HG02642 (cell line): Measurements from ENCODE around the gene LUC7L2.
"Not testable (repeated sequence)": the region's sequence is repeated elsewhere in the genome, so short reads cannot be mapped to it uniquely, and the experiment has no call there.

Experiments used
- ATAC-seq: cut with Tn5 transposase; IDR thresholded peaks from one replicate; pipeline ENCODE4 v1.9.1; 2021; ENCODE audit warnings: mild to moderate bottlenecking; ENCODE audit not compliant: unreplicated experiment, poor library complexity

LUC7L2 gene, protein sequence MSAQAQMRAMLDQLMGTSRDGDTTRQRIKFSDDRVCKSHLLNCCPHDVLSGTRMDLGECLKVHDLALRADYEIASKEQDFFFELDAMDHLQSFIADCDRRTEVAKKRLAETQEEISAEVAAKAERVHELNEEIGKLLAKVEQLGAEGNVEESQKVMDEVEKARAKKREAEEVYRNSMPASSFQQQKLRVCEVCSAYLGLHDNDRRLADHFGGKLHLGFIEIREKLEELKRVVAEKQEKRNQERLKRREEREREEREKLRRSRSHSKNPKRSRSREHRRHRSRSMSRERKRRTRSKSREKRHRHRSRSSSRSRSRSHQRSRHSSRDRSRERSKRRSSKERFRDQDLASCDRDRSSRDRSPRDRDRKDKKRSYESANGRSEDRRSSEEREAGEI

GRCh38 chr7:139359366-139360209 lies at the start of gene LUC7L2:
Gene LUC7L2, plus strand, starts transcription at chr7:139359894. Its CDS starts 368 bp downstream, at chr7:139360262.
- ATAC-seq = peak; percentile 74

GRCh38 chr7:139317939-139318505 lies 41.7 kb upstream of the LUC7L2 start:
- no peak for ATAC-seq

GRCh38 chr7:139321071-139321745 lies 38.5 kb upstream of the LUC7L2 start:
- no peak for ATAC-seq

GRCh38 chr7:139324709-139325108 lies 35.0 kb upstream of the LUC7L2 start:
- ATAC-seq = not testable (repeated sequence)

DNA sequence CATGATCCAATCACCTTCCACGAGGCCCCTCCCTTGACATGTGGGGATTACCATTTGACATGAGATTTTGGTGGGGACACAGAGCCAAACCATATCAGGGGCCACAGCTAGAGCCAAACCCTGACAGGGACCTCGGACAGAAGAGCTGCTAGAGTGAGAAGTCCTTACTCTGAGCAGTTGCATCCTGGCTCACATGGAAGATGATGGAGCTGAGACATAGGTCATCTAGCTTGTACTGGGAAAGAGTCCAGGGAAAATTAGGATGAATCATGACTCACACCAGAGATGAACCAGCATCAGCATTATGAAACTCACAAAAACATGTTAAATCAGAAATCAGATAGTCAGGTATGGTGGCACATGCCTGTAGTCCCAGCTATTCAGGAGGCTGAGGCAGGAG lies 31.3 kb upstream of the LUC7L2 start:
- ATAC-seq = no peak

DNA sequence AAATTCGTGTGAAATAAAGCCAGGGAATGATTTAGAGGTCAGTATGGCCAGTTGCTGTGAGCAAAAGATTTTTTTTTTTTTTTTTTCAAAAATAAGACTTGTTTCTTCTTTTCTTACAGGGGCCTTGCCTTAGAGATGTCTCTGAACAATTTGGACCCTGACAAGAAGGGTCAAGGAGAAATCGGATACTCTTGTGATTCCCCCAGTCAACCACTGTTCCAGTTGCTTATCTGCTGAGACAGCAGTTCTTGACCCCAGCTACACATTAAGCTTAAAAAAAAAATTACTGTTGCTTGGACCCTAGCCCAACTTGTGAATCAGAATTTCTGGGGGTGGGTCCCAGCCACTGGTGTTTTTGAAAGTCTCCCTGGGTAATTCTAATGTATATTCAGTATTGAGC lies 30.6 kb upstream of the LUC7L2 start:
- ATAC-seq = no peak

- ATAC-seq = no peak
Measured at GRCh38 chr7:139330333-139331030, 29.2 kb upstream of the LUC7L2 start.

- no peak for ATAC-seq
Measured at GRCh38 chr7:139332697-139333359, 26.9 kb upstream of the LUC7L2 start.

- ATAC-seq = not testable (repeated sequence)
Measured at GRCh38 chr7:139333443-139333842, 26.3 kb upstream of the LUC7L2 start.

- no peak for ATAC-seq
Measured at GRCh38 chr7:139334399-139335150, 25.1 kb upstream of the LUC7L2 start.

DNA sequence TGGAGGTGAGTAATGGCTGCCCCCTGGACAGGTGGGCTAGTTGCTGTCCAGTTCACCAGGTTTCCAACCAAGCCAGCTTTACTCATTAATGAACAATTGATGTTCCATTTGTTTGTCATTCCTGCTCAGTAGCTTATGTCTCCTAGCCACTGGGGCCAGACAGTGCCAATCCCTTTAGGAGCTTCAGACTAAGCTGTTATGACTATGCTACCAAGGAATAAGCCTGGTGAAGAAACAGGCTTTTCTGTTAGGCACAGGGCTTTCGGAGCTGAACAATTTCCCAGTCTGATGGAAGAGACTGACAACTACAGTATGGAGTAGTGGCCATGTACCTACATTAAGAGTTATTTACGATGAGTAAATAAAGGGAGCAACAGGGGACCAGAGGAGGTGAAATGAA lies 20.7 kb upstream of the LUC7L2 start:
- no peak for ATAC-seq

GRCh38 chr7:139339698-139340036 lies 20.0 kb upstream of the LUC7L2 start:
- ATAC-seq = no peak

DNA sequence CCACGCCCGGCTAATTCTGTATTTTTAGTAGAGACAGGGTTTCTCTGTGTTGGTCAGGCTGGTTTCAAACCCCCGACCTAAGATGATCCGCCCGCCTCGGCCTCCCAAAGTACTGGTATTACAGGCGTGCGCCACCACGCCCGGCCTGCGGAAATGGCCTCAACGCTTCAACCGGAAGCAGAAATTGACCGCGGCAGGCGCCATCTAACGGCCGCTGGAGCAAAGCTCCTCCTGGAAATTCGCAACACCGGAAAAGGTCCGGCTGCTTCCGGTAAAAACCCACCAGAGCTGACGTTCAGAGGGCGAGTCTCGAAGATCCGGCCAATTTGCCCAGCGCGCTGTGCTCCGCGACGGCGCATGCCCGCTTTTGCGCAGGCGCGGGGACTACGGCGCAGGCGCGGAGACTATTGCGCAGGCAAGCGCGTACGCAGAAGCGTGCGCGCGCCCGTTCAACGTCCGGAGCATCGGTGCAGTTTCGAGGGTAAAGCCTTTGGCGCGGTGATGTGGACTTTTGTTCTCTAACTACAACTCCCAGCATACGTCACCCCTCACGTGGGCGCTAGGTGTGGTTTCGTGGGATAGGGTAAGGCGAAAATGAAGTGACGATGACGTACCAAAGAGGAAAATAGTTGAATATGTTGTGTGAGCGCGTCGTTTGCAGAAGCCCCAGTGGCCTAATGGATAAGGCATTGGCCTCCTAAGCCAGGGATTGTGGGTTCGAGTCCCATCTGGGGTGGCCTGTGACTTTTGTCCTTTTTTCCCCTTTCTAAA lies 19.5 kb upstream of the LUC7L2 start:
- ATAC-seq = peak; percentile 84

DNA sequence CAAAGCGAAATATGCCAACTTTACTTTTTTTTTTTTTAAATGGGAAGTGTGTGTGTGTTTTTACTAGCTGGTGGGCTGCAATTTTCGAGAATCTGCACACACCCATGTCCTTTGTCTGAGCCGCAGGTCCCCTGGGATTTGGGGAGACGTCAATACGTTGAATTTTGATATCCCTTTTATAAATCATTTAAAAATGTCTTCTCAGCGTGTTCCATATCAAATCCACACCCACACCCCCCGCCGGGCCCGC lies 19.0 kb upstream of the LUC7L2 start:
- no peak for ATAC-seq

DNA sequence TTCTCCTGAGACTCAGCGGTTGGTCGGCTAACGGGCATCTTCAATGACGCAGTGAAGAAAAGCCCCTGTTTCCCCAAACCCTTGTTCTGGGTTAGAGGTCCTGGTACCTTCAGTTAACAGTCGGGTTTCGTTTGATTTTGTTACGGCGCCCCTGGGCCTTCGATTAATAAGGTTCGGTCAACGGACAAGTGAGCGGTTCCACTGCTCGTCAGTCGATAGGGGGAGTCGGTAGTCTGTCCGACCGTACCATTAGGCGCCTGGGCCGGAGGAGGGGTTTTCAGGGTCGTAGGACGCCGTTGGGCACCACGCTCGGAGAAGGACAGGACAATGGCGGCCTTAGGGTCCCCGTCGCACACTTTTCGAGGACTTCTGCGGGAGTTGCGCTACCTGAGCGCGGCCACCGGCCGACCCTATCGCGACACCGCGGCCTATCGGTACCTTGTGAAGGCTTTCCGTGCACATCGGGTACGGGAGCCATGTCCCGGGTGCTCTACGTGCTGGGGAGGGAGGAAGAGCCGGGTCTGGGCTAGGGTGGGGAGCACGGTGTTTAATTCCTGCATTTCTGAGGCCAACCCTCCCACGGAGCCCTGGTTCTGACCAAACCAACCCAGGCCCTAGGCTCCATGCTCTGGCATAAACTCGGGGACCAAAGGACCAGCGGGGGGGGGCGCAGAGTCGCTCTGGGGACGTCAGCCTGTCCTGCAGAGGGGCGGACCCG lies 18.5 kb upstream of the LUC7L2 start, which contains the start of gene FMC1:
TSS of gene FMC1 (plus strand) at position 280 of the 718 bp plus-strand sequence. CDS start at position 328, 48 bp downstream.
- ATAC-seq = peak; percentile 53

DNA sequence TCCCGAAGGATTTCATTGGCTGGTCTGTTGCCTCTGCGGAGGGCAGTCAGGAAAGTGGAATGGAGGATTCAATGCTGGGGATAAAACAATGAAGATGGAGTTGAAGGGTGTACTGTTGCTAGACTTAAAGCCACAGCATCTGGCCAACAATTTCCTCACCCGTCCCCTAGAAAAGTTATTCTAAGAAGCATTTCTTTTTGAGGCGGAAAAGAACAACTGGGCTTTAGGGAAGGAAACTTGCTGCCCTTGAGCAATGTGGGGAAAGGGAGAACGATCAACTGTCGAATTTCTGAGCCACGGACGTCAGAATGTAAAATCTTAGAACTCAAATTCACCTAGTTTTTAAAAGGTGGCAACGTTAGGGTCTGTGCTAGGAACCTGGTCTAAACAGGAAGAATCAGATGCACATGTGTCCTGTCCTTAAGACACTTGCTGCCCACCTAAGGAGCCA lies 17.9 kb upstream of the LUC7L2 start:
- no peak for ATAC-seq

- ATAC-seq = no peak
Measured at GRCh38 chr7:139345042-139345441, 14.7 kb upstream of the LUC7L2 start.

DNA sequence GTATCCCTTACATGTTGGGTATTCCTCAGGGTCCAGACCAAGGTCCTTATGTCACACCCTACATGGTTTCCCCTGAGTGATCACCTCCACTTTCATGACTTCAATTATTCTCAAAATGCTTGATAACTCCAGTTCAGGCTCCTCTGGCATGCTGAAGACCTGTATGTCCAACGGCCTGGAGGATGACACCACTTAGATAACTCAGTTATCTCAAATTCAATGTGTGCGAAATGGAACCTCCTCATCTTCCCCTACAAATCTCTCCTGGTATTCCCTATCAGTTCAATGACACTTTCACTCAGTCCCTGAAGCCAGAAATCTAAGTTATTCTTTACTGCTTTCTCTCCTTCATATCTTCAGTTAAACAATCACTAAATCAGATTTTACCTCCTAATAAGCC lies 8.7 kb upstream of the LUC7L2 start:
- ATAC-seq = no peak
